Natural killer cell (primary cell): ENCODE data around the gene GRM5. TPM values are rescaled to one million over a fixed set of nuclear protein-coding genes. Genes with fewer than 3 reads are reported as not detected.

Experiments
- ATAC-seq, 3 donors: fragments of 150-1000 bp in 2 of 3; fragments of 200-7000 bp in 1 of 3; cut with Tn5 transposase; 1 replicate in 1 of 3; 2 replicates in 2 of 3; pipeline ENCODE4 v1.10.0; 2021; ENCODE audit warnings: mild to moderate bottlenecking in 2 of 3, moderate library complexity in 2 of 3
- DNase-seq, 2 donors: peaks; one replicate each; pipeline versions ENCODE4 v3.0.0 to v3.0.0-alpha.2; 2013 to 2021; ENCODE audit warnings: mixed read lengths in 1 of 2
- H3K27ac ChIP-seq: one replicate; pipeline ENCODE4 v1.5.1; 2013; ENCODE audit warnings: mild to moderate bottlenecking, low read length
- H3K27me3 ChIP-seq: one replicate; pipeline ENCODE4 v1.6.1; 2013; ENCODE audit warnings: low read length; ENCODE audit not compliant: control insufficient read depth, insufficient read depth
- H3K36me3 ChIP-seq: one replicate; pipeline ENCODE4 v1.6.1; 2013; ENCODE audit warnings: low read length; ENCODE audit not compliant: control insufficient read depth, insufficient read depth
- H3K4me1 ChIP-seq: one replicate; pipeline ENCODE4 v1.6.1; 2013; ENCODE audit warnings: low read length; ENCODE audit not compliant: control insufficient read depth, insufficient read depth
- H3K4me3 ChIP-seq: one replicate; pipeline ENCODE4 v1.5.1; 2013; ENCODE audit warnings: low read length
- H3K9me3 ChIP-seq: one replicate; pipeline ENCODE4 v1.6.1; 2013; ENCODE audit warnings: low read length; ENCODE audit not compliant: control insufficient read depth, insufficient read depth
- H3K27ac Mint-ChIP-seq, 2 donors: one replicate each; pipeline ENCODE4 v1.8.0; 2022; ENCODE audit warnings: mild to moderate bottlenecking in 2 of 2, mixed read lengths in 2 of 2, moderate library complexity in 1 of 2
- H3K27me3 Mint-ChIP-seq, 2 donors: one replicate each; pipeline ENCODE4 v1.8.0; 2022; ENCODE audit warnings: low read depth in 2 of 2, mixed read lengths in 2 of 2
- H3K36me3 Mint-ChIP-seq: one replicate; pipeline ENCODE4 v1.8.0; 2022; ENCODE audit warnings: mixed read lengths
- H3K4me1 Mint-ChIP-seq, 2 donors: one replicate each; pipeline ENCODE4 v1.8.0; 2022; ENCODE audit warnings: mixed read lengths in 2 of 2
- H3K4me3 Mint-ChIP-seq: one replicate; pipeline ENCODE4 v1.8.0; 2022; ENCODE audit warnings: mild to moderate bottlenecking, moderate library complexity, mixed read lengths
- H3K9me3 Mint-ChIP-seq, 2 donors: one replicate each; pipeline ENCODE4 v1.8.0; 2022; ENCODE audit warnings: mixed read lengths in 2 of 2
- CTCF ChIP-seq: fragments of 200-600 bp; IDR thresholded peaks from one replicate; pipeline ENCODE4 v1.8.0; 2022; ENCODE audit warnings: antibody characterized with exemption
- WGBS: methylation state at CpG from one replicate; pipeline ENCODE4 v1.1.7; 2013; ENCODE audit warnings: missing lambda C conversion rate; ENCODE audit not compliant: insufficient coverage; 5-methylcytosine and 5-hydroxymethylcytosine counted together
- intact Hi-C: fragments of 100-400 bp; cut with micrococcal nuclease; formaldehyde crosslinking; loops from one replicate; pipeline ENCODE4 v1.14.2; 2022
- total RNA-seq, 4 donors: library from RNA; stranded (reverse); fragments of 120-200 nt in 1 of 4; gene quantifications; one replicate each; pipeline versions ENCODE4 v1.2.3 to v1.2.4, GENCODE V29; 2013 to 2022

The GRM5 gene
- total RNA-seq, 3 donors from 2014 or later (not counting 1 experiment from before 2014, with no cell fraction given), result not detected

GRCh38 chr11:88617226-88617625 lies 448.6 kb downstream of the GRM5 start:
- H3K36me3 Mint-ChIP-seq, result no peaks in the 10 kb centered on the region
- H3K27ac Mint-ChIP-seq, result no peak overlapping the region
- ATAC-seq, result no peak
- no peaks in the 10 kb centered on the region for H3K9me3 ChIP-seq
- peaks cover 0 to 14% of the 10 kb centered on the region in 2 donors for H3K27me3 Mint-ChIP-seq
- H3K27ac ChIP-seq, result no peak overlapping the region
- no peaks in the 10 kb centered on the region for H3K9me3 Mint-ChIP-seq
- intact Hi-C loops, result no loop called here
- no peaks in the 10 kb centered on the region for H3K27me3 ChIP-seq
- H3K4me1 ChIP-seq, result no peaks in the 10 kb centered on the region
- no peaks in the 10 kb centered on the region for H3K4me1 Mint-ChIP-seq
- no peaks in the 10 kb centered on the region for H3K36me3 ChIP-seq
- no peak for TF ChIP-seq CTCF
- no peak overlapping the region for H3K4me3 Mint-ChIP-seq
- DNase-seq, result no peak
- 71% methylated on average over 1 of the region's 1 CpG for WGBS
- H3K4me3 ChIP-seq, result no peak overlapping the region

- TF ChIP-seq CTCF, result no peak
- intact Hi-C loops, result no loop called here
- Histone ChIP-seq H3K4me3 (no peak overlapping the region), H3K9me3 (no peaks in the 10 kb centered on the region), H3K36me3 (no peaks in the 10 kb centered on the region), H3K27me3 (no peaks in the 10 kb centered on the region), H3K4me1 (no peaks in the 10 kb centered on the region), H3K27ac (no peak overlapping the region)
- ATAC-seq (no peak), DNase-seq (no peak)
- H3K27me3 Mint-ChIP-seq, result peaks cover 0 to 3% of the 10 kb centered on the region in 2 donors
- 90% methylated on average over 2 of the region's 2 CpGs for WGBS
- peaks cover 7 to 10% of the 10 kb centered on the region in 2 donors for H3K9me3 Mint-ChIP-seq
- no peaks in the 10 kb centered on the region for H3K36me3 Mint-ChIP-seq
- no peak overlapping the region for H3K4me3 Mint-ChIP-seq
- H3K27ac Mint-ChIP-seq, result no peak overlapping the region
- H3K4me1 Mint-ChIP-seq, result no peaks in the 10 kb centered on the region
Observed at GRCh38 chr11:88604260-88604659, 461.5 kb downstream of the GRM5 start.

GRCh38 chr11:88603091-88603867 lies 462.5 kb downstream of the GRM5 start:
- WGBS, result 90% methylated on average over 3 of the region's 3 CpGs
- intact Hi-C loops, result no loop called here
- no peaks in the 10 kb centered on the region for H3K4me1 Mint-ChIP-seq
- no peaks in the 10 kb centered on the region for H3K36me3 Mint-ChIP-seq
- no peak overlapping the region for H3K27ac ChIP-seq
- no peaks in the 10 kb centered on the region for H3K36me3 ChIP-seq
- H3K27me3 ChIP-seq, result no peaks in the 10 kb centered on the region
- TF ChIP-seq CTCF, result no peak
- no peak overlapping the region for H3K27ac Mint-ChIP-seq
- H3K27me3 Mint-ChIP-seq, result peaks cover 0 to 3% of the 10 kb centered on the region in 2 donors
- no peaks in the 10 kb centered on the region for H3K9me3 ChIP-seq
- peaks cover 3 to 6% of the 10 kb centered on the region in 2 donors for H3K9me3 Mint-ChIP-seq
- H3K4me1 ChIP-seq, result no peaks in the 10 kb centered on the region
- no peak overlapping the region for H3K4me3 ChIP-seq
- H3K4me3 Mint-ChIP-seq, result no peak overlapping the region
- DNase-seq, result no peak
- ATAC-seq, result no peak

- H3K36me3 ChIP-seq, result no peaks in the 10 kb centered on the region
- H3K4me3 Mint-ChIP-seq, result no peak overlapping the region
- no peaks in the 10 kb centered on the region for H3K27me3 ChIP-seq
- intact Hi-C loops, result no loop called here
- no peak for DNase-seq
- no CpG with 5 or more reads among the region's 2 CpGs for WGBS
- no peak overlapping the region for H3K27ac Mint-ChIP-seq
- H3K36me3 Mint-ChIP-seq, result no peaks in the 10 kb centered on the region
- ATAC-seq, result no peak
- no peak overlapping the region for H3K27ac ChIP-seq
- H3K9me3 Mint-ChIP-seq, result peaks cover 0 to 2% of the 10 kb centered on the region in 2 donors
- no peaks in the 10 kb centered on the region for H3K4me1 Mint-ChIP-seq
- TF ChIP-seq CTCF, result no peak
- no peak overlapping the region for H3K4me3 ChIP-seq
- H3K4me1 ChIP-seq, result no peaks in the 10 kb centered on the region
- peaks cover 0 to 5% of the 10 kb centered on the region in 2 donors for H3K27me3 Mint-ChIP-seq
- no peaks in the 10 kb centered on the region for H3K9me3 ChIP-seq
Observed at GRCh38 chr11:88597387-88597786, 468.4 kb downstream of the GRM5 start.
